Hippocampal formation (tissue), 2 donors: Measurements from ENCODE around the gene FAM118B.
"Not testable (repeated sequence)": the region's sequence is repeated elsewhere in the genome, so short reads cannot be mapped to it uniquely, and the experiment has no call there.

Experiments
- DNase-seq, 2 donors: peaks; one replicate each; lab custom pipeline; 2025; lab: John Stamatoyannopoulos, UW

Gene FAM118B

DNA sequence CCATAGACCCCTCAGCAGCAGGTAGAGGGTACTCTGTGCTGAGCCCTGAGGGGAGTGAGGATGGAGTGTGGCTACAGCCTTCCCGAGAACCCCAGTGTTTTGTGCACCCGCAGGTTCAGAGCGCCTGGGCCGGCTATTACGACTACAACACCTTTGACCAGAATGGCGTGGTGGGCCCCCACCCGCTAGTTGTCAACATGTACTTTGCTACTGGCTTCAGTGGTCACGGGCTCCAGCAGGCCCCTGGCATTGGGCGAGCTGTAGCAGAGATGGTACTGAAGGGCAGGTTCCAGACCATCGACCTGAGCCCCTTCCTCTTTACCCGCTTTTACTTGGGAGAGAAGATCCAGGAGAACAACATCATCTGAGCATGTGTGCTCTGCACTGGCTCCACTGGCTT lies 65.7 kb downstream of the FAM118B start:
- DNase-seq: no peak

DNA sequence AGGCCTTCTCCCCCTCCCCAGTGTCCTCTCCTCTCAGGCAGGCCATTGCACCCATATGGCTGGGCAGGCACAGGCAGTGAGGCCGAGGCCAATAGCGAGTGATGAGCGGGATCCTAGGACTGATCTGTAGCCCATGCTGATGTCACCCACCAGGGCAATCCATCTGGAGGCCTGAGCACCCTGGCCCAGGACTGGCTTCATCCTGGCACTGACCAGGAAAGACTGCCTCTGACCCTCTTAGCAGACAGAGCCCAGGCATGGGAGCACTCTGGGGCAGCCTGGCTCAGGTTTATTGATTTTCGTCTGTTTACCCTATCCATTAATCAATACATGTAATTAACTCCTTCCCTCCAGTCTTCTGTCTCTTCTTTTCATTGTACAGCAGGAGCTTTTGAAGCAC lies 66.2 kb downstream of the FAM118B start:
- DNase-seq: no peak

DNA sequence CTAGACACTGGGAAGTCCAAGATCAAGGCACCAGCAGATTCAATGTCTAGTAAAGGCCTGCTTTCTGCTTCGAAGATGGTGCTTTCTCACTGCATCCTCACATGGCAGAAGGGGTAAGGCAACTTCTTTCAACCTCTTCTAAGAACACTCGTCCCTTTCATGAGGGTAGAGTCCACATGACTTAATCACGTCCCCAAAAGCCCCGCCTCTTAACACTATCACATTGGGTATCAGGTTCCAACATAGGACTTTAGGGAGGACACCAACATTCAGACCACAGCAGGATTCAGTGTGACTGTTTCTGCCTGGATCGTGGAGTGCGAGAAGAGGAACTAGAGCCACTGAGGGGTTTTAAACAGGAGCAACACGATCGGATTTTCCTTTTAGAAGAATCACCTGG lies 67.6 kb downstream of the FAM118B start:
- no peak for DNase-seq

DNA sequence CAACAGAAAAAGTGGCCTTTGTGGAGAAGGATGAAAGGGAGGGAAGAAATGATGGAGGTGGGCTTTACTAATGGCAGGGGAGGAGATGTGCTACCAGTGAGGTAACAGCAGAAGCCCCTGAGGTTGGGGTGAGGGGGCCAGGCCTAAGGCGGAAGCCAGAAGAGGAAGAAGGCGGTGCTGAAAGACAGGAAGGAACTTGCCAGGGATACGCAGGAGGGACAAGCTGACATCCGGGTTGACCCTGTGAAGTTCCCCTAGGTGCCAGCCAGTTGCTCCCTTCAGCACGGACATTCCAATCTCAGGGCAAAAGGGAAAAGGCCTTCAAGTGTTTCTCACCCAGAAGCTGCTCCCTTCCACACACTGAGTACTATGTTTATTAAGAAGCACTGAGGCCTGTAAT lies 69.0 kb downstream of the FAM118B start:
- no peak for DNase-seq

DNA sequence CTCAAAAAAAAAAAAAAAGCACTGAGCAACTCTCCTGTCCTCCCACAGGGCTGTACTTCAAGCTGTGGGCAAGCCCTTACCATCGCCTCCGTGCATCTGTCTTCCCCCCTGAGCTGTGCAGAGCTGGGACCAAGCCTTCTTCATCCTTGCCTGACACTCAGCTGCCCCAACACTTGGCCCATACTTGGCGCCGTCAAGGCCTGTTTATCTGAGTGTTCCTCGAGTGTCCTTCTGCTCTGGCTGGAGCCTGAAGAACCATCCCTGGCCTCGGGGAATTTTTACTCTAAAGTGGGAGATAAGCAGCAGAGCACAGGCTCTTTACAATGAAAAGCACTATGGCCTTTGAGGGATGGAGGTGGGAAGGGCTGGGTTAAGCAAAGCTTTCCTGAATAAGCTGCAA lies 69.7 kb downstream of the FAM118B start:
- no peak for DNase-seq

DNA sequence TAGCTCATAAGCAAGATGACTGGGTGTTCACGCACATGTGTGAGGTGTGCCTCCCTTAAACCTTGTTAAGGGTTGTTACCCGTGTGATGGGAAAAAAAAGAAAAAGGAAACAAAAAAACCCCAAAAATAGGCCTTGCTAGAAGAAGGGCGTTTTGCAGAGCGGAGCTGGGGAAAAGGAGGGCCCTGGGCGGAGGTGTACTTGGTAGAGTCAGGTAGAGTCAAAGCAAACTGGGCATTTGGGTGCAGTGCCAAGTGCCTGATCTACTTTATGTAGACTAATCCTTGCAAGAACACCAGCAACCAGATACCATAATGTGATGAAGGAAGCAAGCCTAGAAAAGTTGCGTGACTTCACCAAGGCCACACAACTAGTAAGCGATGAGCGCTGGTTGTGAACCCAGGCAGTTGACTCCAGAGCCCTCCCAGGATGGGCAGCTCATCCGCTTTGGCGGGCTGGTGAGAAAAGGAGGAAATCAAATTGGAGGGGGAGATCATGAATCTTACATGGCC lies 70.1 kb downstream of the FAM118B start:
- DNase-seq: no peak

DNA sequence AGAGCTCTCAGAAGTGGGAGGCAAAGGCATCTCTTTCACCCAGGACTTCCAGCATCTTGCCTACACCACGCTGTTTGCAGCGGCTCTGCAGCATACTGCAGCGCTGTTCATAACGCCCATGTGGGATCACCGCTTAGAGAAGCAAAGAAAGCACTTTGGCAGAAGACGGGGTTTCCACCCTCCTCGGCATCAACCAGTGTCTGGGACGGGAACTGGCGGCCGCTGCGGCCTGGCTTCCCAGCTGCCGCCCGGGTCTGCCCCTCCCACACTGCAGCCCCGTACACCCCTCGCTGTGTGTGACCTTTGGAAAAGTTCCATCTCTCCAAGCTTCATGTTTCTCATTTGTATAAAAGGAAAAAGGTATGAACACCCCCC lies 70.8 kb downstream of the FAM118B start:
- DNase-seq: peak; percentile 33 to 42

DNA sequence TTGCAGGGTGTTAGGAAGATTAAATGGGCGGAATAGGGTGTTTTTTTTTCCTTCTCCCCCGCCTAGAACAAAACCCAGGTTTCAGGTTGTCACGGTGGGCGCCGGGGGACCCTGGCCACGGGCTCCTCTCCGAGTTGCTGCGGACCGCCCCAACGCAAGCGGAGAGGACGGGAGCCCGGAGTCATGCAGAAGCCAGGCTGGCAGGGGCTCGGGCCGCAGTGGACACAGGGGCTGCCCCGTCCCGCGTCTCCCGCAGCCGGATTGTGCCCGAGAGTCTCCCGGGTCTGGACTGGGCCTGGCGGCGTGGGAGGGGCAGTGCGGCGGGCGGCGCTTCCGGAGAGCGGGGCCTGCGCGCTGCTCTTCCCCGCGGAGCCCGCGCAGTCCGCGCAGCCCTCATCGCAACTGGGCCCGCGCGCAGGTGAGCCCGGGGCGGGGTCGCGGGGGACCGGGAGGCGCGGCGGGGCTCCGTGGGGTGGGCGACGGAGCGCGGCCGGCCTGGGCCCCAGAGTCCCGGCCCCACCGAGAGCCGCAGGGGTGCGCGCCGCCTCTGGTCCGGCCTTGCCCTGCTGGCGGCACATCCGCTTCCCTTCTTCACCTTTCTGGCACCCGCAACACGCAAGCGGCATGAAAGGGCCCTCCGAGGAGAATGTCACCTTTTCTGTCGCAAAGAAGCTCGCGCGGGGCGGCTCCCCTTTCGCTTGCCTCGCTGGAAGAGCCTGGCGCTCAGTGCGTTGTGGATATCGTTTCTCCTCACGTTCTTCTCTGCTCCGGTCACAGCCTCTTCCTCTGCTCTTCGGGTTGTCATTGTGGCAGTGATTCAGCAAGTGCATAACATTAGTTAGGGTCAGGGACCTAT lies 71.4 kb downstream of the FAM118B start, which contains the start of gene TIRAP:
Gene TIRAP (plus strand): TSS at position 358 of the 856 bp plus-strand sequence. CDS start 7,802 bp downstream, outside the sequence.
- peak; percentile 24 to 66 for DNase-seq

DNA sequence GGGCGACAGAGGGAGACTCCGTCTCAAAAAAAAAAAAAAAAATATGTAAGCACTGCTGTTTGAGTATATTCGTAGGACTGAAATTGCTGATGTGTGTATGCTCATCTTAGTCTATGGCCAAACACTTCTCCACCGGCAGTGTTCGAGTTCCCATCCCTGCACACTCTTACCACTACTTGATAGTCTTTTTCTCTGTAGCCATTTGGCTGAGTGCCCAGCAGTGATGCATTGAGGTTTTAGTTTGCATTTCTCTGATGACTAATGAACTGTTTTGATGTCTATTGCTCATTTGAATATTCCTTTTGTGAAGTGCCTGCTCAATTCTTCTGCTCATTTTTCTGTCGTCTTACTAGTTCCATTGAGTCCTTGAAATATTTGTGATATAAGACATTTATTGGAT lies 73.2 kb downstream of the FAM118B start:
- no peak for DNase-seq

DNA sequence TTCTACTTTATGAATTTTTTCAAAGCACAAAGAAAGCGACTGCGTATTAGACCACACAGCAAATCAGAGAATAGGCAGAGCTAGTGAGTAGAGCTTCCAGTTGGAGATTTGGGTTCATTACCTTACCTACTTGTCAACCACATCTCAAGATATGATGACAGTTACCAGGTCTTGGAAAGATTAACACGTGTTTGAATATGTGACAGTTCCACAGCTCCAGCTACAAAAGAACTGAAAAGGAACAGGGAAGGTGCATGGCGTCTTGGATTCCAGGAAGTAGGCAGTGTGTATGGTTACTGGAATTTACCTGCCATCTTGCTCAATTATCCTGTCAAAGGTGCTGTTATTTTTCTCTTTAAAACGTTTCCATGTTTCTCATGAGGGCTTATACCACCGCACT lies 76.7 kb downstream of the FAM118B start:
- DNase-seq: no peak

DNA sequence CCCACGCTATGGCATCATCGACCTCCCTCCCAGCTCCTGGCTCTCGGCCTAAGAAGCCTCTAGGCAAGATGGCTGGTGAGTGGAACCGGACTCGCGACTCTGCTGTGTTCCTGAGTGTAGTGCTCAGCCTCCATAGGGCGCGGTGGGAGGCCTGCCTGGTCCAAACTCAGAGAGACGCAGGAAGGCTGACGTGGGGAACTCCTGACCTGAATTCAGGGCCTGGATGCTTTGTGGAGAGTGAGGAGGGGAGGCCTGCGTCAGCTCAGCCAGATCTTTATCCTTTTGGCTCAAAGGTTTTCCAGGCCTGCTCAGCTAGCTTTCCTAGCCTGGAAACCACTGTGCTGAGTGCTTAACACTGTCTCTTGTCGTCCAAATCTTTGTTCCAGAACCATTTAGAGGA lies 79.3 kb downstream of the FAM118B start:
- no peak for DNase-seq

DNA sequence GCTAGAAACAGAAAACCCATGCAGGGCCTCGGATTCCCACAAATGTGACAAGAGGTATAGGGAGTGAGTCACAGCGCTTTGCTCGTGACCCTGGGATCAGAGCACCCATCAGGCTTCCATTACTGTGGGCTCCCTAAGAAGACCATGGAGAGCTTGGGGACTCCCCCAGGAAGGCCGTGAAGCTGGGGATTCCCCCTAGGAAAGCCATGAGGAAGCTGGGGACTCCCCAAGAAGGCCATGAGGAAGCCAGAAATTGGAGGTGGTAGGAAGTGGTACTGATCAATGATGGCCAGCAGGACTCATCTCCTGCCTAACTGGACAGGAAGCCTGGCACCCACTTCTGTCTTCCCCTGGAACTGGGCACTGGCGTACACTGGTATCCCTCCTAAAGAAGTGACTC lies 82.1 kb downstream of the FAM118B start:
- DNase-seq: no peak

DNA sequence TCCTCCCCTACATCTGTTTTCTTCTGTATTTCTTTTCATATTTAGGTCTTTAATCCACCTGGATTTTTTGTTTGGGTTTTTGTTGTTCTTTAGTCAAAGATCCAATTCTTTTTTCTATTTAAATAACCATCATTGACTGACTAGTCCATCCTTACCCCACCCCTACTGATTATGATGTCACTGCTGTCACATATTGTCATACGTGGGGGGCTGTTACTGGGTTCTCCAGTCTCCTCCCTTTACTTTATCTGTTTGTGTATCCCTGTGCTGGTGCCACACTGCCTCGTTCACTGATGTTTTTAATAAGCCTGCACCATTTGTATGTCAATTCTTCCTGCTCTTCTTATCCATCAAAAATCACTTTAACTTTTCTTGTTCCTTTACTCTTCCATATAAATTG lies 85.4 kb downstream of the FAM118B start:
- DNase-seq: no peak

DNA sequence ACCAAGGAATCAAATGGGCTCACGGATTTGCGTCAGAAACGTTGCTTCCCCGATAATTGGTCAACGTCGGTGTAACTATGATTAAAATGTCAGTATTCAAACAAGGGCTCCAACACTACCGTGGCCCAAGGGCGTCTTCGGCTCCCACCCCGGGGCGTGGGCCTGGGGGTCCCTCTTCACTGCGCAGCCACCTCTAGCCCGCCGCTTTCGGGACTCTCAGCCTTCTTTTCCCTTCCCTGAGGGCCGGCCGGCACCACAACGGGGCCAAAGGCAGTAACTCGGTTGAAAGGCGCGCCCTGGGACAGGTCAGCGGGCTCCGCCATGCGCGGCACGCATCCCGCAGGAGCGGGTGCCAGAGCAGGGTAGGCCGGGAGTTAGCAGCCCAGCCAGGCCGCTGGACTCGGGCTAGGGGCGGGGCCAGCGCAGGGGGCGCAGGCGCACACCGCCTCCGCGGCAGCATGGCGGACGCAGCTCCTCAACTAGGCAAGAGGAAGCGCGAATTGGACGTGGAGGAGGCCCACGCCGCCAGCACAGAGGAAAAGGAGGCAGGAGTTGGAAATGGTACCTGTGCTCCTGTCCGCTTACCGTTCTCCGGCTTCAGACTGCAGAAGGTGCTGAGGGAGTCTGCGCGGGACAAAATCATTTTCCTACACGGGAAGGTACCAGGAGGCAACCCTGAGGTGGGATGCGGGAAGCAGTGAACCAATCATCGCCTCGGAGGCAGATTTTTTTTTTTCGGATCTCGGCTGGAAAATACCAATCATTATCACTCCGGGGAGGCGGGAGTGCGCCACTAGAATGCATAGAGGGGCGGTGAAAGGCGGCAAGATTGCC lies 92.3 kb downstream of the FAM118B start, which contains the start of gene DCPS:
Gene DCPS (plus strand): TSS at position 438 of the 834 bp plus-strand sequence. CDS start 21 bp downstream, at position 459.
- peak; percentile 78 to 87 for DNase-seq

DNA sequence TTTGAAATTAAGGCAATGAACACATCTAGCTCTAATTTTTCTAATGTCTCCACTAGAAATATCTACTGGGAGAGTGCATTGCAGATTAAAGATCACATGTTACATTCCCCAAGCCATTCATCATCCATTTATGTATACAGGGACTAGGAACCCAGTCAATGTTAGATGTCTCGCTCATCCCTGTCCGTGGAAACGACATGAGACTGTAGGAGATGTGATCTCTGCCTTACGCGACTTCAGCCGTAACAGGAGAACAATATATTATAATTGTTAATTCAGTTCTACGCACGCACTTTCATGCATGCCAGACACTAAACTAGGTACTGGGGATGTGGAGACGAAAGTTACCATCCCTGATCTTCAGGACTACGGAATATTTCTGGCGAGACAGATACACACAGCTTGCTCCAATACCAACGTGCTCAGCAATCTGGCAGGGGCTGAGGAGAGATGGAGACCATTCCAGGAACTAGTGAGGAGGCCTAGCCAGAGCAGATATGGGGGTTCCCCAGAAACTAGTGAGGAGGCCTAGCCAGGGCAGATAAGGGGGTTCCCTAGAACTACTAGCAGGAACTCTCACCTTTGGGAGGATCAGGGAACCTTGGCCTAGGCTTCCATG lies 93.0 kb downstream of the FAM118B start:
- DNase-seq: peak in 1 of 2 donors; percentile 72

DNA sequence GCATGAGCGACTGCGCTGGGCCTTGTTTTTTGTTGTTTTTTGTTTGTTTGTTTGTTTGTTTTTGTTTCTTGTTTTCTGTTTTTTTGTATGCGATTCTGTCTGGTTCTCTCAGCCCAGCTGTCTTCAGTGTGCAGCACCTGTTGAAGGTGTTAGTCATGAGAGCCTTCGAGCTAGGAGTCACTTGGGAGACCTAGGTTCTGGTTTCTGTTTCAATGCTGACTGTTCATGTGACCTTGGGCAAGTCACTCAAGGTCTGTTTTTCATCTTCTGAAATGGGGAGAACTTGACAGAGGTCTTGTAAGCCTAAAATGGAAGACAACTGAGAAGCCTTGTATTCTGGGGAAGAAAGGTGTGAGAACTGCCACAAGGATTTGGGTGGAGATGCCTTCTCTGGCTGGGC lies 94.1 kb downstream of the FAM118B start:
- no peak for DNase-seq

DNA sequence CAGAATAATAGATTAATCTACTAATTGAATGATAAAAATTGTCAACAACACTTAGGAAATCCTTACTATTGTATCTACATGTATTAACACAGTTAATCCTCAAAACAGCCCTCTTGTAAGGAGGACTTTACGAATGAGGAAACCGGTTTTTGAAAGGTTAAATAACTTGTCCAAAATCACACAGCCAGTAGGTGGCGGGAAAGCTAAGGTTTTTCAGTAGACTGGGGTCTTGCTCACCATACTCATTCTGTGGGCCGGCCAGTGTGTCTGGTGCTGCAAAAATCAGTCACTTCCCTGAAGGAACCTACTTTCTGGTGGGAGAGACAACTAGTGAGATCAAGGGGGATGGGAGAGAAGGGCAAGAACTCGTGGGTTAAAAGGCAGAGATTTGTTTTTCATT lies 96.1 kb downstream of the FAM118B start:
- DNase-seq: peak in 1 of 2 donors; percentile 29

DNA sequence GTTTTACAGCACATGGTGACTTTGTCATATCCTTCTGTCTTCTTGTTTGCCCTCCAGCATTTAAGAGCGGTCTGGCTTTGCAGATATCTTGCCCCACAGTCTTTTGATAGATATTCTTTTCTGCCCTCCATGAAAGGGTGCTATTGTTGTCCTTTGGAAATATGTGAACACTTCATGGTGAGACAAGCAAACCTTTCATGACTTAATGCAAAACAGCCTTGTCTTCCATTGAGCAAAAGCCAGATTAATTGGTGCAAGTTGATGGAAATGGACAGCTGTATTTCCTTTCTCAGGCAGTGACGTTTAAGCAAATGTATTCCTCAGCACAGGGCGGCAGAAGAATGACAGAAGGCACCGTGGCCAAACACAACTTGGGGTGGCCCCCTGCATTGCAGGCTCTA lies 96.7 kb downstream of the FAM118B start:
- DNase-seq: peak in 1 of 2 donors; percentile 42

DNA sequence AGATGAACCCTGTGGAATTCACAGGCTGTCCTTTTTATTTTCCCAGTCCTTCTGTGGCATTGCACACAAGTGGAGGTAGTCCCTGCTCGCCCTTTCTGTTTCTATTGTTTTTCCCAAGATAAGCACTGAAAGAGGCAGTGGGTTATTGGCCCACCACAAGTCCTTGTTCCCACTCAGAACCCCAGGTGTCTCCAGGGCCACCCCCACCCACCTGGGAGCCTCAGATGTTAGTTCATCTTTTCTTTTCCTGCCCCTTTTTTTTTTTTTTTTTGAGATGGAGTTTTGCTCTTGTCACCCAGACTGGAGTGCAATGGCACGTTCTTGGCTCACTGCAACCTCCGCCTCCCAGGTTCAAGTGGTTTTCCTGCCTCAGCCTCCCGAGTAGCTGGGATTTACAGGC lies 97.2 kb downstream of the FAM118B start:
- not testable (repeated sequence) for DNase-seq

DNA sequence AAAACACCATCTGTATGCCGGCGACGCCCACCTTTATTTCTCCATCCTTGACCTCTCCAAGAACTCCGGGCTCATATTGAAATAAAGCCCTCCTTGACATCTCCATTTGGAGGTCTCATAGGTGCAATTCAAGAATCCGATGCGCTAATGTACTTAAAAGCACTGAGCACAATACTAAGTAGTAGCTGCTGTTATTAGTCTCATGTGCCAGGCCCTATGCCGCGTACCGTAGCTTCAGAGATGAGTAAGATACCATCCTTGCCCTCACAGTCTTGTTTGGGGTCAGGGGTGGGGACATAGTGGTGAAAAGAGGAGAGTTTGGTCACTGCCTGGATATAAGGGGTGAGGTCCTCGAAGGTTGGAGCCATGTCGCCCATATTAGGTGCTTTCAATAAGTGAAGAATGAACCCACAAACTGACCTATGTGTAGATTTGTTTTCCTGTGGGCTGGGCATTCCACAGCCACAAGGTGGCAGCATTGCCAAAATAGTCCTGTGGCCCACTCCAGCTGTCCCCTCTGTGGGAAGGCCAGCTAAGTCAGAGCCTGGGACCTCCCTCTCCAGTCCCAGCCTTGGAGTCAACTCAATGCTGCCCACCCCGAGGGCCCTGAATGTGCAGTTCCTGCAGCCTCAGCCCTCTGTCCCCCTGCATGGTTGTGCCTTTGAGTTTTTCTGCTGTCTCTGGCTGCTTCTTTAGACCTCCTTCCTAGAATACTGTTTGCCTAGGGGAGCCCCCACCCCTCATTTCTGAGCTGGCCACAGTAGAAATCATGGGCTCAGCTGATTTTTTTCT lies 98.8 kb downstream of the FAM118B start:
- peak; percentile 48 to 77 for DNase-seq

DNA sequence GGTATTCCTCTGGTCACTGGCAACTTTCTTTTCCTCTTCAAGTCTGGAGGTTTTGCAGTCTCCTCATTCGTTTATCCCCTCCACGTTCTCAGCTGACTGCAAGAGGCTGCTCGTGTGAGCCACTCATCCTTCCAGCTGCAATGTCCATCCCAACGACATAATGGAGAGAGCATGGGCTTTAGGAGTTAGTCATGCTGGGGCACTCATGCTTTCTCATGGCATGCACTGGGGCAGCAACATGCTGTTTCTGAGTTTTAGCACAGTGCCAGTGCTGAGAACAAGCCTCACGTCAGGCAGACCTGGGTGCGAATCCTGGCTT lies 99.4 kb downstream of the FAM118B start:
- no peak for DNase-seq
